PC-3 (cell line): Measurements from ENCODE around the gene PRKN. TPM values are rescaled to one million over a fixed set of nuclear protein-coding genes. Genes with fewer than 3 reads are reported as not detected.

Experiments
- ATAC-seq: fragments of 200-7000 bp; cut with Tn5 transposase; 2 replicates; pipeline ENCODE4 v1.9.1; 2020; ENCODE audit warnings: mild to moderate bottlenecking, moderate library complexity
- BruUV-seq: library from RNA; stranded (reverse); fragments of 400-500 nt; replicated peaks from 2 replicates; lab custom pipeline; 2021; lab: Mats Ljungman, UMichigan
- CTCF ChIA-PET: fragments of 300-600 bp; sonication (Branson Sonifier 250); formaldehyde crosslinking; loops from one replicate; lab custom pipeline; 2022; ENCODE audit warnings: antibody characterized with exemption; lab: Charles Lee
- POLR2A ChIA-PET: fragments of 300-600 bp; sonication (Branson Sonifier 250); formaldehyde crosslinking; loops from one replicate; lab custom pipeline; 2022; ENCODE audit warnings: antibody characterized with exemption; ENCODE audit not compliant: unreplicated experiment; lab: Charles Lee
- DNase-seq: peaks from one replicate; pipeline ENCODE4 v3.0.0-alpha.2; 2015
- H2AFZ ChIP-seq: fragments of 300-600 bp; sonication (generic); 2 replicates; pipeline ENCODE4 v1.6.0; 2016; ENCODE audit warnings: antibody characterized with exemption, low read length
- H3F3A ChIP-seq: fragments of 300-600 bp; sonication (generic); one replicate; pipeline ENCODE4 v1.6.0; 2017; ENCODE audit warnings: antibody characterized with exemption, low read length, control low read depth, mild to moderate bottlenecking; ENCODE audit not compliant: unreplicated experiment
- H3K27ac ChIP-seq: fragments of 300-600 bp; sonication (generic); 2 replicates; pipeline ENCODE4 v1.5.1; 2016; ENCODE audit warnings: mild to moderate bottlenecking, low read length
- H3K27me3 ChIP-seq: fragments of 300-600 bp; sonication (generic); 2 replicates; pipeline ENCODE4 v1.6.1; 2016; ENCODE audit warnings: low read length, mixed read lengths
- H3K36me3 ChIP-seq: fragments of 300-600 bp; sonication (generic); 2 replicates; pipeline ENCODE4 v1.6.1; 2016; ENCODE audit warnings: low read depth, mixed run types, low read length, mixed read lengths
- H3K4me1 ChIP-seq: fragments of 300-600 bp; sonication (generic); 2 replicates; pipeline ENCODE4 v1.5.1; 2016; ENCODE audit warnings: low read length; ENCODE audit not compliant: insufficient read depth
- H3K4me2 ChIP-seq: fragments of 300-600 bp; sonication (generic); 2 replicates; pipeline ENCODE4 v1.6.0; 2016; ENCODE audit warnings: low read length
- H3K4me3 ChIP-seq: fragments of 300-600 bp; sonication (generic); 2 replicates; pipeline ENCODE4 v1.5.1; 2016; ENCODE audit warnings: mild to moderate bottlenecking, low read length, mixed read lengths
- H3K79me2 ChIP-seq: fragments of 300-600 bp; sonication (generic); 2 replicates; pipeline ENCODE4 v1.6.1; 2017; ENCODE audit warnings: low read length, mixed read lengths
- H3K9ac ChIP-seq: fragments of 300-600 bp; sonication (generic); 2 replicates; pipeline ENCODE4 v1.6.0; 2016; ENCODE audit warnings: mild to moderate bottlenecking, low read length
- H3K9me2 ChIP-seq: fragments of 300-600 bp; sonication (generic); replicated peaks from 2 replicates; pipeline ENCODE4 v1.6.1; 2016; ENCODE audit warnings: mixed run types, low read length, mixed read lengths
- H3K9me3 ChIP-seq: fragments of 300-600 bp; sonication (generic); 2 replicates; pipeline ENCODE4 v1.6.1; 2016; ENCODE audit warnings: low read length, mixed read lengths
- H4K20me1 ChIP-seq: fragments of 300-600 bp; sonication (generic); 2 replicates; pipeline ENCODE4 v1.6.1; 2016; ENCODE audit warnings: low read length, mixed read lengths
- CTCF ChIP-seq: fragments of 300-600 bp; sonication (generic); conservative IDR thresholded peaks from 2 replicates; pipeline ENCODE4 v1.5.1; 2017; ENCODE audit warnings: antibody characterized with exemption, low read depth, mild to moderate bottlenecking, low read length
- EZH2 ChIP-seq: fragments of 300-600 bp; sonication (generic); IDR thresholded peaks from one replicate; pipeline ENCODE4 v1.6.1; 2017; ENCODE audit warnings: antibody characterized with exemption, mild to moderate bottlenecking, low read length; ENCODE audit not compliant: unreplicated experiment
- EZH2phosphoT487 ChIP-seq: fragments of 300-600 bp; sonication (generic); IDR thresholded peaks from 2 replicates; pipeline ENCODE4 v1.6.1; 2018; ENCODE audit warnings: mild to moderate bottlenecking, antibody characterized with exemption, low read length, borderline replicate concordance
- intact Hi-C: fragments of 100-400 bp; cut with micrococcal nuclease; formaldehyde crosslinking; loops from 2 replicates; pipeline ENCODE4 v1.9.0; 2023
- total RNA-seq: library from RNA; depleted of rRNA; stranded (reverse); fragments of >200 nt; gene quantifications from 2 replicates; pipeline ENCODE4 v1.2.3, GENCODE V29; 2014

The PRKN gene
- total RNA-seq, 1 experiment from 2014 or later: not detected

GRCh38 chr6:161482517-161482858 is 1245.1 kb downstream of the PRKN start:
- Histone ChIP-seq H3K4me1 (peaks cover 19% of the 10 kb centered on the region), H3K36me3 (no peaks in the 10 kb centered on the region), H4K20me1 (no peaks in the 10 kb centered on the region), H3K79me2 (no peaks in the 10 kb centered on the region), H3F3A (no peaks in the 10 kb centered on the region), H3K9me3 (no peaks in the 10 kb centered on the region), H3K27me3 (no peaks in the 10 kb centered on the region), H3K27ac (no peak overlapping the region), H3K9ac (no peak overlapping the region), H2AFZ (no peak overlapping the region), H3K4me2 (no peak overlapping the region), H3K4me3 (no peak overlapping the region), H3K9me2 (no peaks in the 10 kb centered on the region)
- ATAC-seq (no peak), DNase-seq (no peak)
- intact Hi-C loops: no loop called here
- TF ChIP-seq EZH2: no peak
- no peak for TF ChIP-seq CTCF
- no peak for TF ChIP-seq EZH2phosphoT487
- BruUV-seq: no TSS peak
- ChIA-PET CTCF (no interaction called here), POLR2A (no interaction called here)

- no TSS peak for BruUV-seq
Observed at GRCh38 chr6:161481786-161482516, 1245.6 kb downstream of the PRKN start.

More at GRCh38 chr6:161481786-161482516, 1245.6 kb downstream of the PRKN start:
- H3F3A ChIP-seq: no peaks in the 10 kb centered on the region
- H3K79me2 ChIP-seq: no peaks in the 10 kb centered on the region
- H3K9me3 ChIP-seq: no peaks in the 10 kb centered on the region
- no peaks in the 10 kb centered on the region for H3K27me3 ChIP-seq
- DNase-seq (peak; percentile 41), ATAC-seq (no peak)
- CTCF ChIA-PET: no interaction called here
- H3K4me1 ChIP-seq: peaks cover 13% of the 10 kb centered on the region
- TF ChIP-seq EZH2 (no peak), EZH2phosphoT487 (no peak), CTCF (no peak)
- H3K36me3 ChIP-seq: no peaks in the 10 kb centered on the region
- H3K27ac ChIP-seq: no peak overlapping the region
- POLR2A ChIA-PET: no interaction called here
- H3K4me3 ChIP-seq: no peak overlapping the region
- intact Hi-C loops: no loop called here
- no peak overlapping the region for H3K9ac ChIP-seq
- no peaks in the 10 kb centered on the region for H3K9me2 ChIP-seq
- H2AFZ ChIP-seq: no peak overlapping the region
- no peak overlapping the region for H3K4me2 ChIP-seq
- no peaks in the 10 kb centered on the region for H4K20me1 ChIP-seq
